SK-N-SH treated with all-trans-retinoic acid at 6 μM for 48 hours (cell line): ENCODE measurements around the gene CCL27.
A peak's percentile ranks its signal among the peaks of the same experiment; 100 is the strongest.

ENCODE experiments used
- ATAC-seq: fragments of 200-7000 bp; cut with Tn5 transposase; 3 replicates; pipeline ENCODE4 v1.9.1; 2020; ENCODE audit warnings: mild to moderate bottlenecking, moderate library complexity
- ARNTL ChIP-seq: fragments of 450-650 bp; formaldehyde crosslinking; IDR thresholded peaks from 2 replicates; pipeline ENCODE4 v1.5.0; 2020; ENCODE audit warnings: low read depth, mild to moderate bottlenecking, moderate library complexity, borderline replicate concordance
- BACH2 ChIP-seq: fragments of 250-450 bp; sonication (Bioruptor Pico); IDR thresholded peaks from 2 replicates; pipeline ENCODE4 v1.9.0; 2021; ENCODE audit warnings: mild to moderate bottlenecking, borderline replicate concordance
- ESRRG ChIP-seq: fragments of 250-450 bp; sonication (Bioruptor Pico); IDR thresholded peaks from 2 replicates; pipeline ENCODE4 v1.6.1; 2021; ENCODE audit warnings: mild to moderate bottlenecking
- GLIS3 ChIP-seq: fragments of 250-450 bp; sonication (Bioruptor Pico); IDR thresholded peaks from 2 replicates; pipeline ENCODE4 v1.5.0; 2020; ENCODE audit warnings: mild to moderate bottlenecking, moderate library complexity
- ISL1 ChIP-seq: fragments of 250-450 bp; sonication (Bioruptor Pico); IDR thresholded peaks from 2 replicates; pipeline ENCODE4 v2.1.2; 2022; ENCODE audit warnings: mild to moderate bottlenecking, moderate library complexity
- OSR1 ChIP-seq: fragments of 250-450 bp; sonication (Bioruptor Pico); IDR thresholded peaks from 2 replicates; pipeline ENCODE4 v1.8.0; 2022; ENCODE audit warnings: moderate library complexity, mild to moderate bottlenecking, inconsistent platforms
- PPARA ChIP-seq: fragments of 250-450 bp; sonication (Bioruptor Pico); IDR thresholded peaks from 2 replicates; pipeline ENCODE4 v1.5.0; 2020; ENCODE audit warnings: mild to moderate bottlenecking, borderline replicate concordance
- RARB ChIP-seq: fragments of 250-450 bp; sonication (Bioruptor Pico); IDR thresholded peaks from 2 replicates; pipeline ENCODE4 v1.8.0; 2021; ENCODE audit warnings: mild to moderate bottlenecking, moderate library complexity
- SNAI2 ChIP-seq: fragments of 250-450 bp; sonication (Bioruptor Pico); IDR thresholded peaks from 2 replicates; pipeline ENCODE4 v1.5.0; 2020; ENCODE audit warnings: mild to moderate bottlenecking, moderate library complexity
- TCF4 ChIP-seq: fragments of 250-450 bp; sonication (Bioruptor Pico); IDR thresholded peaks from 2 replicates; pipeline ENCODE4 v1.8.0; 2021; ENCODE audit warnings: mild to moderate bottlenecking, moderate library complexity, borderline replicate concordance
- TOX ChIP-seq: fragments of 250-450 bp; sonication (Bioruptor Pico); IDR thresholded peaks from 2 replicates; pipeline ENCODE4 v1.8.0; 2021; ENCODE audit warnings: mild to moderate bottlenecking, moderate library complexity, borderline replicate concordance
- ZC3H10 ChIP-seq: fragments of 250-450 bp; sonication (Bioruptor Pico); IDR thresholded peaks from 2 replicates; pipeline ENCODE4 v1.5.1; 2021; ENCODE audit warnings: mild to moderate bottlenecking, moderate library complexity
- ZFP30 ChIP-seq: fragments of 450-650 bp; formaldehyde crosslinking; IDR thresholded peaks from 2 replicates; pipeline ENCODE4 v1.5.0; 2022; ENCODE audit warnings: mild to moderate bottlenecking, moderate library complexity
- ZNF565 ChIP-seq: fragments of 450-650 bp; formaldehyde crosslinking; conservative IDR thresholded peaks from 2 replicates; pipeline ENCODE4 v1.5.0; 2020; ENCODE audit warnings: low read depth, mild to moderate bottlenecking, moderate library complexity
- ZNF8 ChIP-seq: fragments of 450-650 bp; formaldehyde crosslinking; IDR thresholded peaks from 2 replicates; pipeline ENCODE4 v1.5.0; 2020; ENCODE audit warnings: mild to moderate bottlenecking, moderate library complexity
- TF ChIP-seq, protein P1 (sequence below): fragments of 250-450 bp; sonication (Bioruptor Pico); IDR thresholded peaks from 2 replicates; pipeline ENCODE4 v1.8.0; 2021; ENCODE audit warnings: low read depth, mild to moderate bottlenecking, moderate library complexity, borderline replicate concordance
- TF ChIP-seq, protein P2 (sequence below): fragments of 250-450 bp; sonication (Bioruptor Pico); IDR thresholded peaks from 2 replicates; pipeline ENCODE4 v1.5.1; 2021; ENCODE audit warnings: mild to moderate bottlenecking, moderate library complexity
- TF ChIP-seq, protein P3 (sequence below): fragments of 250-450 bp; sonication (Bioruptor Pico); IDR thresholded peaks from 2 replicates; pipeline ENCODE4 v1.5.0; 2020; ENCODE audit warnings: mild to moderate bottlenecking, moderate library complexity
- TF ChIP-seq, protein P4 (sequence below): fragments of 250-450 bp; sonication (Bioruptor Pico); IDR thresholded peaks from 2 replicates; pipeline ENCODE4 v1.5.1; 2020; ENCODE audit warnings: low read depth, mild to moderate bottlenecking, moderate library complexity

CCL27 gene

DNA sequence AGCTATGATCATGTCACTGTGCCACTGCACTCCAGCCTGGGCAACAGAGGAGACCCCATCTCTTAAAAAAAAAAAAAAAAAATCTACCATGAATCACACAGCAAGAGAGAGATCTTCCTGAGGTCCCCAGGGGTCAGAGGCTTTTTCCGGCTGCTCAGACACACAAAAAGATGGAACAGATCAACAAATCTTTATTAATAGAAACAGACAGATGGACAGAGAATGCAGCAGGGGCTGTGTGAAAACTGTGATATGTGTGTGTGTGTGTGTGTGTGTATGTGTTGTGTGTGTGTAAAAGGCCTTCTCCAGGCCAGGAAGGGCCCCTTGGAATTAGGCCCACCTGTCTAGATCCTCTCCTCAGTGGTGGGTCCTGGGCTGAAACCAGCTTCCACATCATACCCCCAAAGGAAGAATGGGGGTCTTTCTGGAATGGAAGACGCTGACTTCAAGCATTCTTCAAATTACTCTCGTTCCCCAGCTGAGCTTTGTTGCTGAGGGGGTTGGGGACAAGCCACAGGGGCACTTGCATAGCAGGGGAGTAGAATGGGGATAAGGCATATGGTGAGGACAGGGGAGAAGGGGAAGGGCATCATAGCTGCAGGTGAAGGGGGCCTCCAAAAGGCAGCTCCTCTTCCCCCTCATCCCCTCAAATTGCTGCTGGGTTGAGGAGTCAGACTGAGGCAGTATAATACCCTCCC, 27.8 kb downstream of the CCL27 start:
- ATAC-seq: no peak

DNA sequence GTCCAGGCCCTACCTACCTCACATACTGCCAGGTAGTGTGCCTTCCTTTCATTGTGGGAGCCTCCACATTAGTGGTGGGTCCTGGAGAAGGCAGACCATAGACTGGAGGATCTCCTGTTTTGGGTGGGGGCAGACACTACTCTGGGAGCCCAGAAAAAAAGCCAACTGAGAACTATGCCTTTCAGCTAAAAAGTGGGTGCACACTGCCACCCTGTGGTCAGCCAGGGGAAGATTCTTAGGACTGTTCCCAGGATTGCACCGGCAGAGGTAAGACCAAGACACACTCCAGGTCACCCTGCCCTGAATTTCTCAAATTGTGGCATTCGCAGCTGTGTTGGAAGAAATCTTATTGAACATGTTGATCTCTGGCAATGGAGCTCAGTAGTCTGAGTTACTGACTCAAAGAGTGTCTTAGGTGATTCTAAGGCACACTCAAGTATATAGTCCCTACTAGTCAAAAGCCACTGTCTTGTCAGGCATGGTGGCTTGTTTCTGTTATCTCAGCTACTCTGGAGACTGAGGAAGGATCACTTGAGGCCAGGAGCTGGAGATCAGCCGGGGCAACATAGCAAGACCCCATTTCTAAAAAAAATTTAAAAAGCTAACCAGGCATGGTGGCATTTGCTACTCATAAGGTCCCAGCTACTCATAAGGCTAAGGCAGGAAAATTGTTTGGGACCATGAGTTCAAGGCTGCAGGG, 28.5 kb downstream of the CCL27 start:
- TF ChIP-seq RARB (CRISPR knock-in tag): no peak
- no peak for TF ChIP-seq ZC3H10 (CRISPR knock-in tag)
- TF ChIP-seq ZNF8 (CRISPR knock-in tag): no peak
- no peak for TF ChIP-seq SNAI2 (CRISPR knock-in tag)
- TF ChIP-seq, protein P1, sequence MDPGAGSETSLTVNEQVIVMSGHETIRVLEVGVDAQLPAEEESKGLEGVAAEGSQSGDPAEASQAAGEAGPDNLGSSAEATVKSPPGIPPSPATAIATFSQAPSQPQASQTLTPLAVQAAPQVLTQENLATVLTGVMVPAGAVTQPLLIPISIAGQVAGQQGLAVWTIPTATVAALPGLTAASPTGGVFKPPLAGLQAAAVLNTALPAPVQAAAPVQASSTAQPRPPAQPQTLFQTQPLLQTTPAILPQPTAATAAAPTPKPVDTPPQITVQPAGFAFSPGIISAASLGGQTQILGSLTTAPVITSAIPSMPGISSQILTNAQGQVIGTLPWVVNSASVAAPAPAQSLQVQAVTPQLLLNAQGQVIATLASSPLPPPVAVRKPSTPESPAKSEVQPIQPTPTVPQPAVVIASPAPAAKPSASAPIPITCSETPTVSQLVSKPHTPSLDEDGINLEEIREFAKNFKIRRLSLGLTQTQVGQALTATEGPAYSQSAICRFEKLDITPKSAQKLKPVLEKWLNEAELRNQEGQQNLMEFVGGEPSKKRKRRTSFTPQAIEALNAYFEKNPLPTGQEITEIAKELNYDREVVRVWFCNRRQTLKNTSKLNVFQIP (CRISPR knock-in tag): no peak
- TF ChIP-seq ZFP30: no peak
- no peak for TF ChIP-seq ESRRG (CRISPR knock-in tag)
- TF ChIP-seq OSR1 (CRISPR knock-in tag): no peak
- TF ChIP-seq ISL1 (CRISPR knock-in tag): no peak
- TF ChIP-seq, protein P2, sequence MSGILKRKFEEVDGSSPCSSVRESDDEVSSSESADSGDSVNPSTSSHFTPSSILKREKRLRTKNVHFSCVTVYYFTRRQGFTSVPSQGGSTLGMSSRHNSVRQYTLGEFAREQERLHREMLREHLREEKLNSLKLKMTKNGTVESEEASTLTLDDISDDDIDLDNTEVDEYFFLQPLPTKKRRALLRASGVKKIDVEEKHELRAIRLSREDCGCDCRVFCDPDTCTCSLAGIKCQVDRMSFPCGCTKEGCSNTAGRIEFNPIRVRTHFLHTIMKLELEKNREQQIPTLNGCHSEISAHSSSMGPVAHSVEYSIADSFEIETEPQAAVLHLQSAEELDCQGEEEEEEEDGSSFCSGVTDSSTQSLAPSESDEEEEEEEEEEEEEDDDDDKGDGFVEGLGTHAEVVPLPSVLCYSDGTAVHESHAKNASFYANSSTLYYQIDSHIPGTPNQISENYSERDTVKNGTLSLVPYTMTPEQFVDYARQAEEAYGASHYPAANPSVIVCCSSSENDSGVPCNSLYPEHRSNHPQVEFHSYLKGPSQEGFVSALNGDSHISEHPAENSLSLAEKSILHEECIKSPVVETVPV (CRISPR knock-in tag): no peak
- peak; percentile 60 for ATAC-seq

More for the DNA sequence above, 27.8 kb downstream of the CCL27 start:
- TF ChIP-seq SNAI2 (CRISPR knock-in tag): no peak

DNA sequence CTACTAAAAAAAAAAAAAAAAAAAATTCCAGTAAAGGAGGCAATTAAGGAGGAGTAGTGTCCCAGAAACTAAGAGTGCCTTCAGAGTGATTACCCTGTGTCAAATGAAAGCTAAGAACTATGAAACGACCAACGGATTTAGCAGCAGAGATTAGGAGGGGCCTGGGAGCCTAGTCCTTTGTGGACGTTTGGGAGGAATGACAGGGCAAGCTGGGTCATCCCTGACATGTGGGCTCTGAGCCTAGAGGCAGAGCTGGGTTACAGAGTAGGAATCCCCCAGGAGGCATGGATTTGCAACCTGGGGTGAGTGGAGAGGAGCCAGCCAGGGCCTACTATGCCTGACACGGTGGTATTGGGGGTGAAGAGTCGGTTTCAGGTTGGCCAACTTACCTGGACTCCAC, 29.3 kb downstream of the CCL27 start:
- no peak for ATAC-seq
- TF ChIP-seq ARNTL (CRISPR knock-in tag) (no peak), ESRRG (CRISPR knock-in tag) (no peak), ZFP30 (no peak), GLIS3 (no peak), TCF4 (no peak), PPARA (CRISPR knock-in tag) (no peak), ISL1 (CRISPR knock-in tag) (no peak), ZNF565 (CRISPR knock-in tag) (no peak), TOX (CRISPR knock-in tag) (no peak), ZC3H10 (CRISPR knock-in tag) (no peak), BACH2 (CRISPR knock-in tag) (no peak), SNAI2 (CRISPR knock-in tag) (no peak)
- TF ChIP-seq, protein P3, sequence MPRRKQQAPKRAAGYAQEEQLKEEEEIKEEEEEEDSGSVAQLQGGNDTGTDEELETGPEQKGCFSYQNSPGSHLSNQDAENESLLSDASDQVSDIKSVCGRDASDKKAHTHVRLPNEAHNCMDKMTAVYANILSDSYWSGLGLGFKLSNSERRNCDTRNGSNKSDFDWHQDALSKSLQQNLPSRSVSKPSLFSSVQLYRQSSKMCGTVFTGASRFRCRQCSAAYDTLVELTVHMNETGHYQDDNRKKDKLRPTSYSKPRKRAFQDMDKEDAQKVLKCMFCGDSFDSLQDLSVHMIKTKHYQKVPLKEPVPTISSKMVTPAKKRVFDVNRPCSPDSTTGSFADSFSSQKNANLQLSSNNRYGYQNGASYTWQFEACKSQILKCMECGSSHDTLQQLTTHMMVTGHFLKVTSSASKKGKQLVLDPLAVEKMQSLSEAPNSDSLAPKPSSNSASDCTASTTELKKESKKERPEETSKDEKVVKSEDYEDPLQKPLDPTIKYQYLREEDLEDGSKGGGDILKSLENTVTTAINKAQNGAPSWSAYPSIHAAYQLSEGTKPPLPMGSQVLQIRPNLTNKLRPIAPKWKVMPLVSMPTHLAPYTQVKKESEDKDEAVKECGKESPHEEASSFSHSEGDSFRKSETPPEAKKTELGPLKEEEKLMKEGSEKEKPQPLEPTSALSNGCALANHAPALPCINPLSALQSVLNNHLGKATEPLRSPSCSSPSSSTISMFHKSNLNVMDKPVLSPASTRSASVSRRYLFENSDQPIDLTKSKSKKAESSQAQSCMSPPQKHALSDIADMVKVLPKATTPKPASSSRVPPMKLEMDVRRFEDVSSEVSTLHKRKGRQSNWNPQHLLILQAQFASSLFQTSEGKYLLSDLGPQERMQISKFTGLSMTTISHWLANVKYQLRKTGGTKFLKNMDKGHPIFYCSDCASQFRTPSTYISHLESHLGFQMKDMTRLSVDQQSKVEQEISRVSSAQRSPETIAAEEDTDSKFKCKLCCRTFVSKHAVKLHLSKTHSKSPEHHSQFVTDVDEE: no peak
- TF ChIP-seq, protein P4, sequence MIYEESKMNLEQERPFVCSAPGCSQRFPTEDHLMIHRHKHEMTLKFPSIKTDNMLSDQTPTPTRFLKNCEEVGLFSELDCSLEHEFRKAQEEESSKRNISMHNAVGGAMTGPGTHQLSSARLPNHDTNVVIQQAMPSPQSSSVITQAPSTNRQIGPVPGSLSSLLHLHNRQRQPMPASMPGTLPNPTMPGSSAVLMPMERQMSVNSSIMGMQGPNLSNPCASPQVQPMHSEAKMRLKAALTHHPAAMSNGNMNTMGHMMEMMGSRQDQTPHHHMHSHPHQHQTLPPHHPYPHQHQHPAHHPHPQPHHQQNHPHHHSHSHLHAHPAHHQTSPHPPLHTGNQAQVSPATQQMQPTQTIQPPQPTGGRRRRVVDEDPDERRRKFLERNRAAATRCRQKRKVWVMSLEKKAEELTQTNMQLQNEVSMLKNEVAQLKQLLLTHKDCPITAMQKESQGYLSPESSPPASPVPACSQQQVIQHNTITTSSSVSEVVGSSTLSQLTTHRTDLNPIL (CRISPR knock-in tag): no peak
- TF ChIP-seq, protein P2 (CRISPR knock-in tag): no peak
- TF ChIP-seq, protein P1 (CRISPR knock-in tag): no peak
